GM19328 (cell line): Measurements from ENCODE around the gene RHBDF2.

Source experiments
- ATAC-seq: cut with Tn5 transposase; IDR thresholded peaks from one replicate; pipeline ENCODE4 v1.9.1; 2021; ENCODE audit warnings: mild to moderate bottlenecking, moderate library complexity; ENCODE audit not compliant: unreplicated experiment

The RHBDF2 gene

GRCh38 chr17:76501018-76501826 is at the start of gene RHBDF2:
Gene RHBDF2 (minus strand): TSS chr17:76501423. CDS start chr17:76481524, 19,899 bp downstream.
- ATAC-seq = peak; percentile 75

- no peak for ATAC-seq
Observed at GRCh38 chr17:76549539-76549938, 48.3 kb upstream of the RHBDF2 start.

- ATAC-seq = no peak
Observed at GRCh38 chr17:76549215-76549518, 47.9 kb upstream of the RHBDF2 start.

GRCh38 chr17:76548378-76549214 is 47.4 kb upstream of the RHBDF2 start:
- no peak for ATAC-seq

GRCh38 chr17:76547642-76548202 is 46.5 kb upstream of the RHBDF2 start:
- ATAC-seq = no peak

GRCh38 chr17:76547183-76547641 is 46.0 kb upstream of the RHBDF2 start:
- no peak for ATAC-seq

GRCh38 chr17:76546556-76547182 is 45.4 kb upstream of the RHBDF2 start:
- no peak for ATAC-seq

- no peak for ATAC-seq
Observed at GRCh38 chr17:76545918-76546555, 44.8 kb upstream of the RHBDF2 start.

- no peak for ATAC-seq
Observed at GRCh38 chr17:76544546-76545365, 43.5 kb upstream of the RHBDF2 start.

- ATAC-seq = no peak
Observed at GRCh38 chr17:76543826-76544545, 42.8 kb upstream of the RHBDF2 start.

GRCh38 chr17:76543482-76543825 is 42.2 kb upstream of the RHBDF2 start:
- ATAC-seq = no peak

GRCh38 chr17:76542984-76543383 is 41.8 kb upstream of the RHBDF2 start:
- ATAC-seq = no peak

- ATAC-seq = no peak
Observed at GRCh38 chr17:76542566-76542971, 41.3 kb upstream of the RHBDF2 start.

GRCh38 chr17:76541739-76542454 is 40.7 kb upstream of the RHBDF2 start:
- no peak for ATAC-seq

- no peak for ATAC-seq
Observed at GRCh38 chr17:76540381-76541300, 39.4 kb upstream of the RHBDF2 start.

GRCh38 chr17:76539631-76540271 is 38.5 kb upstream of the RHBDF2 start, which contains the start of gene PRCD:
Gene PRCD (plus strand): TSS chr17:76540044. CDS start chr17:76540142, 98 bp downstream.
- no peak for ATAC-seq

GRCh38 chr17:76538941-76539570 is 37.8 kb upstream of the RHBDF2 start:
- ATAC-seq = no peak
